ENCODE data around the gene TBC1D21.

DNA sequence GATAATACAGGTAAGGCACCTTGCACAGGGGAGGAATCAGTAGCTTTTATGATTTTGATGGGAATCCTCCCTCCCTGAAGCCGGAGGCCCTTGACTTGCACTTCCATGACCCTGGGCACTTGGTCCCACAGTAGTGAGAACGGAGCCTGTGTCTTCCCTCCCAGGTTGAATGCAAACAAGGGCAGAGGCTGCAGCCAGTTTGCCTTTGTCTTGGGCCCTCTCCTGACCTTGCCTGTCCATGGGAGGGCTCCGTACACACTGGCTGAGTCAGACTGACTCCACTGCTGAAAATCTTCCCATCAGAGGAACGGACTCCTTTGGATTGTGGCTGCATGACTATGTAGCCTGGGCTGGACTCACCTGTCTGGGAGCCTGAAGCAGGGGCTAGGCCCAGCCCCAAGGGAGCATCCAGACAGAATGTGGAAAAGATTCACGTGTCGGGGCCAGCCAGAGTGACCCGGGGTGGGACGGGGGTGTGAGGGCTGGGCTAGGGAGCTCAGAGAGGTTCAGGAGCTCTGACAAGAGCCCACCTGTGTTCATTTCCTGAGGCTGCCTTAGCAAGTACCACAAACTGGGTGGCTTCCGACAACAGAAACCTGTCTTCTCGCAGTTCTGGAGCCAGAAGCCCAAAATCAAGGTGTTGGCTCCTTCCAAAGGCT, 9.5 kb downstream of the TBC1D21 start:
- TF ChIP-seq ELF4 (IDR thresholded peaks at IDR 0.05), result no peak
- TF ChIP-seq SUZ12 (IDR thresholded peaks at IDR 0.05), result no peak
- TF ChIP-seq, protein P1, sequence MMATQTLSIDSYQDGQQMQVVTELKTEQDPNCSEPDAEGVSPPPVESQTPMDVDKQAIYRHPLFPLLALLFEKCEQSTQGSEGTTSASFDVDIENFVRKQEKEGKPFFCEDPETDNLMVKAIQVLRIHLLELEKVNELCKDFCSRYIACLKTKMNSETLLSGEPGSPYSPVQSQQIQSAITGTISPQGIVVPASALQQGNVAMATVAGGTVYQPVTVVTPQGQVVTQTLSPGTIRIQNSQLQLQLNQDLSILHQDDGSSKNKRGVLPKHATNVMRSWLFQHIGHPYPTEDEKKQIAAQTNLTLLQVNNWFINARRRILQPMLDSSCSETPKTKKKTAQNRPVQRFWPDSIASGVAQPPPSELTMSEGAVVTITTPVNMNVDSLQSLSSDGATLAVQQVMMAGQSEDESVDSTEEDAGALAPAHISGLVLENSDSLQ (IDR thresholded peaks at IDR 0.05), result no peak
- TF ChIP-seq NFRKB (IDR thresholded peaks at IDR 0.05), result no peak
- TF ChIP-seq TARDBP (IDR thresholded peaks at IDR 0.05), result no peak
- TF ChIP-seq ZNF384 (IDR thresholded peaks at IDR 0.05), result no peak
- TF ChIP-seq FOXM1 (IDR thresholded peaks at IDR 0.05; ENCODE audit: borderline replicate concordance), result no peak
- no peak for TF ChIP-seq BHLHE40 (IDR thresholded peaks at IDR 0.05; ENCODE audit: borderline replicate concordance)
- no peak for TF ChIP-seq FOXK2 (IDR thresholded peaks at IDR 0.05)
- TF ChIP-seq FOXA1 (IDR thresholded peaks at IDR 0.05), result no peak
- TF ChIP-seq SP1 (IDR thresholded peaks at IDR 0.05), result no peak
- no peak for TF ChIP-seq L3MBTL2 (conservative IDR thresholded peaks at IDR 0.05)
- TF ChIP-seq HDGF (IDR thresholded peaks at IDR 0.05; ENCODE audit: borderline replicate concordance), result no peak

All from HEK293T (cell line).